GM23338 (cell line): ENCODE measurements around the gene MYO18B. TPM values are rescaled to one million over a fixed set of nuclear protein-coding genes. Genes with fewer than 3 reads are reported as not detected.

Source experiments
- ATAC-seq: fragments of 200-7000 bp; cut with Tn5 transposase; 3 replicates; pipeline ENCODE4 v1.9.1; 2020
- DNase-seq: peaks from one replicate; pipeline ENCODE4 v3.0.0-alpha.2; 2015; ENCODE audit warnings: low spot score
- H2AFZ ChIP-seq: fragments of 200-600 bp; sonication (generic); 2 replicates; pipeline ENCODE4 v1.8.0; 2016; ENCODE audit warnings: antibody characterized with exemption, mild to moderate bottlenecking, moderate library complexity
- H3F3A ChIP-seq: fragments of 200-600 bp; sonication (generic); replicated peaks from 2 replicates; pipeline ENCODE4 v1.8.0; 2017; ENCODE audit warnings: antibody characterized with exemption, mixed run types, low read depth
- H3K27ac ChIP-seq: fragments of 200-600 bp; sonication (generic); 2 replicates; pipeline ENCODE4 v1.6.1; 2016; ENCODE audit warnings: low read depth
- H3K27me3 ChIP-seq: fragments of 200-600 bp; sonication (generic); 2 replicates; pipeline ENCODE4 v1.8.0; 2016; ENCODE audit warnings: mild to moderate bottlenecking, mixed run types, moderate library complexity; ENCODE audit not compliant: insufficient read depth
- H3K36me3 ChIP-seq: fragments of 200-600 bp; sonication (generic); 2 replicates; pipeline ENCODE4 v1.8.0; 2016; ENCODE audit warnings: mild to moderate bottlenecking; ENCODE audit not compliant: insufficient read depth
- H3K4me1 ChIP-seq: fragments of 200-600 bp; sonication (generic); 2 replicates; pipeline ENCODE4 v1.8.0; 2016; ENCODE audit warnings: mild to moderate bottlenecking, moderate library complexity; ENCODE audit not compliant: insufficient read depth
- H3K4me2 ChIP-seq: fragments of 200-600 bp; sonication (generic); 2 replicates; pipeline ENCODE4 v1.7.1; 2017; ENCODE audit warnings: mixed run types
- H3K4me3 ChIP-seq: fragments of 200-600 bp; sonication (generic); 2 replicates; pipeline ENCODE4 v1.6.1; 2016; ENCODE audit warnings: mixed run types
- H3K79me2 ChIP-seq: fragments of 200-600 bp; sonication (generic); replicated peaks from 2 replicates; pipeline ENCODE4 v1.8.0; 2017; ENCODE audit warnings: mild to moderate bottlenecking; ENCODE audit not compliant: insufficient read depth
- H3K9me2 ChIP-seq: fragments of 200-600 bp; sonication (generic); 2 replicates; pipeline ENCODE4 v1.8.0; 2017; ENCODE audit not compliant: insufficient read depth
- H4K20me1 ChIP-seq: fragments of 200-600 bp; sonication (generic); replicated peaks from 2 replicates; pipeline ENCODE4 v1.8.0; 2017; ENCODE audit warnings: mild to moderate bottlenecking; ENCODE audit not compliant: insufficient read depth
- H3K27ac Mint-ChIP-seq: 2 replicates; pipeline ENCODE4 v1.8.0; 2020; ENCODE audit warnings: inconsistent platforms, mild to moderate bottlenecking, moderate library complexity, mixed read lengths
- H3K27me3 Mint-ChIP-seq: 3 replicates; pipeline ENCODE4 v1.8.0; 2022; ENCODE audit warnings: low read depth, mild to moderate bottlenecking, moderate library complexity, mixed read lengths, inconsistent platforms; ENCODE audit not compliant: insufficient read depth, poor library complexity
- H3K36me3 Mint-ChIP-seq: 3 replicates; pipeline ENCODE4 v1.8.0; 2021; ENCODE audit warnings: low read depth, mild to moderate bottlenecking, inconsistent platforms, moderate library complexity, mixed read lengths
- H3K4me1 Mint-ChIP-seq: 3 replicates; pipeline ENCODE4 v1.8.0; 2020; ENCODE audit warnings: mild to moderate bottlenecking, inconsistent platforms, mixed read lengths
- H3K4me3 Mint-ChIP-seq: 3 replicates; pipeline ENCODE4 v1.8.0; 2021; ENCODE audit warnings: moderate library complexity, mild to moderate bottlenecking, inconsistent platforms, mixed read lengths
- H3K9me3 Mint-ChIP-seq: 3 replicates; pipeline ENCODE4 v1.8.0; 2020; ENCODE audit warnings: moderate library complexity, mild to moderate bottlenecking, inconsistent platforms, mixed read lengths
- CREB1 ChIP-seq: fragments of 250-450 bp; sonication (Bioruptor Pico); IDR thresholded peaks from 2 replicates; pipeline ENCODE4 v1.5.0; 2020; ENCODE audit warnings: low read depth, mild to moderate bottlenecking, moderate library complexity
- EZH2 ChIP-seq: fragments of 200-600 bp; sonication (generic); IDR thresholded peaks from one replicate; pipeline ENCODE4 v1.8.0; 2017; ENCODE audit warnings: antibody characterized with exemption, mild to moderate bottlenecking, low read depth; ENCODE audit not compliant: unreplicated experiment
- EZH2phosphoT487 ChIP-seq: fragments of 200-600 bp; sonication (generic); IDR thresholded peaks from one replicate; pipeline ENCODE4 v1.8.1; 2018; ENCODE audit warnings: antibody characterized with exemption; ENCODE audit not compliant: unreplicated experiment
- JUNB ChIP-seq: IDR thresholded peaks from one replicate; pipeline ENCODE4 v1.6.1; 2016; ENCODE audit warnings: antibody characterized with exemption; ENCODE audit not compliant: unreplicated experiment
- NANOG ChIP-seq: IDR thresholded peaks from 2 replicates; pipeline ENCODE4 v1.6.1; 2016; ENCODE audit warnings: antibody characterized with exemption, borderline replicate concordance
- POLR2AphosphoS5 ChIP-seq: IDR thresholded peaks from 2 replicates; pipeline ENCODE4 v1.6.1; 2016; ENCODE audit warnings: antibody characterized with exemption, low read depth
- STAT1 ChIP-seq: IDR thresholded peaks from one replicate; pipeline ENCODE4 v1.6.1; 2016; ENCODE audit warnings: antibody characterized with exemption; ENCODE audit not compliant: unreplicated experiment
- ZNF114 ChIP-seq: fragments of 250-450 bp; sonication (Bioruptor Pico); IDR thresholded peaks from 2 replicates; pipeline ENCODE4 v1.5.0; 2020; ENCODE audit warnings: mild to moderate bottlenecking, moderate library complexity
- ZNF331 ChIP-seq: fragments of 250-450 bp; sonication (Bioruptor Pico); IDR thresholded peaks from 2 replicates; pipeline ENCODE4 v1.5.0; 2020; ENCODE audit warnings: low read depth, mild to moderate bottlenecking, moderate library complexity
- polyA plus RNA-seq: library from polyadenylated mRNA; unstranded; fragments of >200 nt; fragmentation: Nextera tagmentation; extraction: Ambion mirVana; gene quantifications from 2 replicates; pipeline ENCODE4 v1.2.1, GENCODE V29; 2016
- total RNA-seq: library from RNA; depleted of rRNA; stranded (reverse); fragments of >200 nt; shearing (Covaris generic); gene quantifications from 2 replicates; pipeline ENCODE4 v1.2.3, GENCODE V29; 2014
- TF ChIP-seq, protein P1 (sequence below): IDR thresholded peaks from one replicate; pipeline ENCODE4 v1.6.1; 2018; ENCODE audit warnings: antibody characterized with exemption; ENCODE audit not compliant: unreplicated experiment
- TF ChIP-seq, protein P2 (sequence below): IDR thresholded peaks from 2 replicates; pipeline ENCODE4 v1.6.1; 2016; ENCODE audit warnings: antibody characterized with exemption

MYO18B gene
- total and polyA plus RNA-seq, 2 experiments from 2014 or later, result 0.36 to 0.45 TPM

DNA sequence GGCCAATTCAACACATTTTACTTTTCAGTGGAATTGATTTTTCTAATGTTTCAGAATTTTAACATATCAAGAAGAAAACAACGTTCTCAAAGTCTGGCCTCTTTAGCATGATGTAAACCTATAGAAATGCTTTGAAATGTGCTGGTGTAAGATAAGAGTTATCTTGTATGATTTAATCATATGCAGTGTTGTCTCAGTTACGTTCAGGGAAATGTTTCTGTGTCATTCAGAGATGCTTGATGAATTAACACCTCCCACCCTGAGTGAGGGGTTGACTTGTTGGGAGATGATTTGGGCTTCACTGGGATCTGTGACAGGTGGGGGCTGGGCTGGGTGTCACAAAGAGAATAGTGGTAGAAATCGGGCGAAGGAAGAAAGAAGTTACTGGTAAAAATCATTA, 15.7 kb upstream of the MYO18B start (continued):
- TF ChIP-seq, protein P1, sequence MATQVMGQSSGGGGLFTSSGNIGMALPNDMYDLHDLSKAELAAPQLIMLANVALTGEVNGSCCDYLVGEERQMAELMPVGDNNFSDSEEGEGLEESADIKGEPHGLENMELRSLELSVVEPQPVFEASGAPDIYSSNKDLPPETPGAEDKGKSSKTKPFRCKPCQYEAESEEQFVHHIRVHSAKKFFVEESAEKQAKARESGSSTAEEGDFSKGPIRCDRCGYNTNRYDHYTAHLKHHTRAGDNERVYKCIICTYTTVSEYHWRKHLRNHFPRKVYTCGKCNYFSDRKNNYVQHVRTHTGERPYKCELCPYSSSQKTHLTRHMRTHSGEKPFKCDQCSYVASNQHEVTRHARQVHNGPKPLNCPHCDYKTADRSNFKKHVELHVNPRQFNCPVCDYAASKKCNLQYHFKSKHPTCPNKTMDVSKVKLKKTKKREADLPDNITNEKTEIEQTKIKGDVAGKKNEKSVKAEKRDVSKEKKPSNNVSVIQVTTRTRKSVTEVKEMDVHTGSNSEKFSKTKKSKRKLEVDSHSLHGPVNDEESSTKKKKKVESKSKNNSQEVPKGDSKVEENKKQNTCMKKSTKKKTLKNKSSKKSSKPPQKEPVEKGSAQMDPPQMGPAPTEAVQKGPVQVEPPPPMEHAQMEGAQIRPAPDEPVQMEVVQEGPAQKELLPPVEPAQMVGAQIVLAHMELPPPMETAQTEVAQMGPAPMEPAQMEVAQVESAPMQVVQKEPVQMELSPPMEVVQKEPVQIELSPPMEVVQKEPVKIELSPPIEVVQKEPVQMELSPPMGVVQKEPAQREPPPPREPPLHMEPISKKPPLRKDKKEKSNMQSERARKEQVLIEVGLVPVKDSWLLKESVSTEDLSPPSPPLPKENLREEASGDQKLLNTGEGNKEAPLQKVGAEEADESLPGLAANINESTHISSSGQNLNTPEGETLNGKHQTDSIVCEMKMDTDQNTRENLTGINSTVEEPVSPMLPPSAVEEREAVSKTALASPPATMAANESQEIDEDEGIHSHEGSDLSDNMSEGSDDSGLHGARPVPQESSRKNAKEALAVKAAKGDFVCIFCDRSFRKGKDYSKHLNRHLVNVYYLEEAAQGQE, result no peak
- no peak for TF ChIP-seq JUNB
- no peak for TF ChIP-seq ZNF114 (CRISPR knock-in tag)
- no peak for TF ChIP-seq EZH2phosphoT487
- no peak for TF ChIP-seq EZH2

DNA sequence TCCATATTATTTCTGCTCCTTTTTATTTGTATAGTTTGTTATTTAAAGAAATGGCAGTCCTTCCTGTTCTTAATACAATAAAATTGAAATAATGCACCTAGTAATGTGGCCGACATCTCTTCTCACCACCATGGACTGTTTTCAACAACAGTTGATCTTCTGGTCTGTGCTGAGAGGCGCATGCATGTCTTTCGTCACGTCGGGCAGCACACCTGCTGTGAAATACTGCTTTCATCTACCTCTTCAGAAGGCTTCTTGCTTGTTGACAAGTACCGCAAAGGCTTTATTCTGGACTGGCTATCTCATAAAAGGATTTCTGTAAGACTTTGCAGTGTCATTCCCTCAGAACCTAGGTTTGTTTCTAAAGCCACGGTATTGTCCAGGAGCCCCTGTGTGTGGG, 13.9 kb upstream of the MYO18B start:
- H3K4me1 Mint-ChIP-seq, result peaks cover 13% of the 10 kb centered on the region
- H3K4me2 ChIP-seq, result no peak overlapping the region
- ATAC-seq, result no peak
- H3K36me3 ChIP-seq, result no peaks in the 10 kb centered on the region
- no peak overlapping the region for H3K27ac ChIP-seq
- H3K4me3 Mint-ChIP-seq, result no peak overlapping the region
- H3K27me3 Mint-ChIP-seq, result peaks cover 1% of the 10 kb centered on the region
- no peak overlapping the region for H3K27ac Mint-ChIP-seq
- no peak overlapping the region for H2AFZ ChIP-seq
- H3K36me3 Mint-ChIP-seq, result no peaks in the 10 kb centered on the region
- no peaks in the 10 kb centered on the region for H3K27me3 ChIP-seq
- no peaks in the 10 kb centered on the region; the same call in 1 of the 2 replicates for H3K9me2 ChIP-seq
- no peak overlapping the region for H3K4me3 ChIP-seq
- no peaks in the 10 kb centered on the region for H3K79me2 ChIP-seq
- H4K20me1 ChIP-seq, result no peaks in the 10 kb centered on the region; the same call in 1 of the 2 replicates
- no peaks in the 10 kb centered on the region for H3K9me3 Mint-ChIP-seq
- H3F3A ChIP-seq, result no peaks in the 10 kb centered on the region
- DNase-seq, result no peak
- peaks cover 9% of the 10 kb centered on the region for H3K4me1 ChIP-seq
- TF ChIP-seq EZH2, result no peak
- TF ChIP-seq ZNF114 (CRISPR knock-in tag), result no peak
- no peak for TF ChIP-seq JUNB
- TF ChIP-seq, protein P2, sequence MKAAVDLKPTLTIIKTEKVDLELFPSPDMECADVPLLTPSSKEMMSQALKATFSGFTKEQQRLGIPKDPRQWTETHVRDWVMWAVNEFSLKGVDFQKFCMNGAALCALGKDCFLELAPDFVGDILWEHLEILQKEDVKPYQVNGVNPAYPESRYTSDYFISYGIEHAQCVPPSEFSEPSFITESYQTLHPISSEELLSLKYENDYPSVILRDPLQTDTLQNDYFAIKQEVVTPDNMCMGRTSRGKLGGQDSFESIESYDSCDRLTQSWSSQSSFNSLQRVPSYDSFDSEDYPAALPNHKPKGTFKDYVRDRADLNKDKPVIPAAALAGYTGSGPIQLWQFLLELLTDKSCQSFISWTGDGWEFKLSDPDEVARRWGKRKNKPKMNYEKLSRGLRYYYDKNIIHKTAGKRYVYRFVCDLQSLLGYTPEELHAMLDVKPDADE, result no peak
- TF ChIP-seq STAT1, result no peak
- TF ChIP-seq NANOG, result no peak
- TF ChIP-seq, protein P1, result no peak
- no peak for TF ChIP-seq CREB1 (CRISPR knock-in tag)
- TF ChIP-seq ZNF331 (CRISPR knock-in tag), result no peak
- no peak for TF ChIP-seq EZH2phosphoT487
- no peak for TF ChIP-seq POLR2AphosphoS5
